ENCODE results near the gene PACSIN2. TPM values are rescaled to one million over a fixed set of nuclear protein-coding genes. Genes with fewer than 3 reads are reported as not detected.

Gene PACSIN2
- total and polyA plus RNA-seq, 10 of the 15 experiments (the other 5 are each of a cell fraction or from before 2014, with no cell fraction given), result 0.93 to 78.7 (median 46.8) TPM

GRCh38 chr22:42897960-42898359, 117.0 kb downstream of the PACSIN2 start (continued):
- no peak for TF ChIP-seq CUX1 (IDR thresholded peaks at IDR 0.05; ENCODE audit: insufficient replicate concordance, low read depth, low read length)

GRCh38 chr22:42895541-42895981, 119.4 kb downstream of the PACSIN2 start:
- peak overlapping the region; percentile 72 for H3K4me2 ChIP-seq (ENCODE audit: control insufficient read depth, insufficient read depth)
- H3K9me3 ChIP-seq (replicated peaks; ENCODE audit: control insufficient read depth, insufficient read depth, low read length), result no peaks in the 10 kb centered on the region
- DNase-seq (ENCODE audit: low read depth, low spot score), result no peak
- H3K4me1 ChIP-seq (ENCODE audit: control insufficient read depth, insufficient read depth, low read length), result peaks cover 63% of the 10 kb centered on the region
- H2AFZ ChIP-seq (ENCODE audit: control insufficient read depth, low read depth, low read length), result no peak overlapping the region
- H3K36me3 ChIP-seq (ENCODE audit: control insufficient read depth in 2 of 2, insufficient read depth in 2 of 2, low read length in 1 of 2), result peaks cover 6 to 7% of the 10 kb centered on the region in 2 experiments; a peak in 3 of 4 replicates
- SMC1A ChIA-PET (ENCODE audit: uncharacterized antibody, unreplicated experiment), result interaction anchor here (0.7 to 3.8 kb wide), 16 partner anchors 14 to 138 kb away, joined by 3 to 18 read pairs (median 4); no protein-coding TSS in a partner anchor
- POLR2A ChIA-PET, result interaction anchor here (0.9 to 2.4 kb wide), 2 partner anchors 34 to 118 kb away, joined by 4 to 15 read pairs; no protein-coding TSS in a partner anchor
- intact Hi-C loops (cut with micrococcal nuclease; ENCODE audit: unreplicated experiment), result no loop called here
- H3K27me3 ChIP-seq (replicated peaks in 1 of 2; ENCODE audit: control insufficient read depth in 2 of 2, insufficient read depth in 2 of 2, low read length in 1 of 2), result no peaks in the 10 kb centered on the region
- peak overlapping the region; percentile 69 for H3K27ac ChIP-seq (ENCODE audit: control insufficient read depth, insufficient read depth)
- peak; percentile 18 for FAIRE-seq
- WGBS (ENCODE audit: insufficient coverage, insufficient replicate concordance, low lambda C conversion rate, missing lambda C conversion rate), result 19% methylated on average over 9 of the region's 9 CpGs
- ATAC-seq, result no peak
- no peaks in the 10 kb centered on the region for H4K20me1 ChIP-seq (ENCODE audit: control insufficient read depth, insufficient read depth)
- peak overlapping the region; percentile 31 for H3K9ac ChIP-seq (ENCODE audit: control insufficient read depth, insufficient read depth, low read length)
- RAD21 ChIA-PET (ENCODE audit: unreplicated experiment), result interaction anchor here (0.9 to 3.6 kb wide), 18 partner anchors 18 to 138 kb away, joined by 3 to 16 read pairs (median 6); partner anchors contain the start of gene PACSIN2
- CTCF ChIA-PET, result interaction anchor here (1.0 to 5.1 kb wide), 10 partner anchors 14 to 165 kb away, joined by 3 to 19 read pairs (median 3); no protein-coding TSS in a partner anchor
- H3K4me3 ChIP-seq, result peak overlapping the region; percentile 0; the same call in 1 of the 2 replicates
- in situ Hi-C loops (cut with MboI), result no loop called here
- no TSS peak for BruUV-seq (replicated peaks)
- H3K79me2 ChIP-seq (ENCODE audit: control insufficient read depth, insufficient read depth, low read length), result peaks cover 32% of the 10 kb centered on the region
- TF ChIP-seq MAX (IDR thresholded peaks at IDR 0.05; ENCODE audit: low read depth, low read length) (no peak), SREBF2 (IDR thresholded peaks at IDR 0.05; ENCODE audit: low read length) (no peak), FOXK2 (IDR thresholded peaks at IDR 0.05) (no peak), ASH2L (IDR thresholded peaks at IDR 0.05; ENCODE audit: borderline replicate concordance, low read depth) (no peak), MLLT1 (IDR thresholded peaks at IDR 0.05) (no peak), PKNOX1 (IDR thresholded peaks at IDR 0.05) (no peak), ZSCAN29 (IDR thresholded peaks at IDR 0.05) (no peak), HSF1 (IDR thresholded peaks at IDR 0.05; ENCODE audit: low read depth, low read length) (no peak), USF2 (IDR thresholded peaks at IDR 0.05; ENCODE audit: borderline replicate concordance, low read depth, low read length) (no peak), IRF4 (IDR thresholded peaks at IDR 0.05; ENCODE audit: low read depth, low read length) (no peak), POLR2A (IDR thresholded peaks at IDR 0.05; ENCODE audit: low read depth, low read length) (no peak)

Measured in GM12878 (cell line).